H1 (cell line): ENCODE data around the gene DPT. TPM values are rescaled to one million over a fixed set of nuclear protein-coding genes. Genes with fewer than 3 reads are reported as not detected.

ENCODE experiments used
- EP300 ChIP-seq, 2 experiments: IDR thresholded peaks; 1 replicate in 1 of 2; 2 replicates in 1 of 2; pipeline ENCODE4 v1.6.1; 2011 to 2012; ENCODE audit warnings: low read depth in 2 of 2, low read length in 2 of 2, mild to moderate bottlenecking in 2 of 2, borderline replicate concordance in 1 of 2, inconsistent platforms in 1 of 2, moderate library complexity in 1 of 2
- NANOG ChIP-seq: IDR thresholded peaks from 2 replicates; pipeline ENCODE4 v1.6.1; 2011; ENCODE audit warnings: low read length, low read depth, mild to moderate bottlenecking, inconsistent platforms; ENCODE audit not compliant: insufficient read depth, poor library complexity, severe bottlenecking
- PHF8 ChIP-seq: fragments of 200-600 bp; sonication (generic); conservative IDR thresholded peaks from 2 replicates; pipeline ENCODE4 v1.7.1; 2012; ENCODE audit warnings: low read depth, mild to moderate bottlenecking, inconsistent platforms, low read length, moderate library complexity
- POU5F1 ChIP-seq: IDR thresholded peaks from 2 replicates; pipeline ENCODE4 v1.6.1; 2011; ENCODE audit warnings: low read depth, mild to moderate bottlenecking, low read length, moderate library complexity
- TBP ChIP-seq: IDR thresholded peaks from 2 replicates; pipeline ENCODE4 v1.6.1; 2011; ENCODE audit warnings: low read depth, low read length, improper control_type of control experiment
- polyA plus RNA-seq, 7 experiments: library from polyadenylated mRNA; depleted of rRNA in 3 of 7; stranded (reverse) in 5 of 7; unstranded in 2 of 7; fragments of >200 nt in 5 of 7; fragments of 200-250 nt in 2 of 7; gene quantifications; 1 replicate in 5 of 7; 2 replicates in 1 of 7; 4 replicates in 1 of 7; pipeline versions ENCODE4 v1.2.1 to v1.2.3, GENCODE V29; 2011 to 2013; ENCODE audit warnings: missing spikeins in 2 of 7, mixed read lengths in 2 of 7
- total RNA-seq: library from RNA; stranded (reverse); fragmentation: NEBNext Ultra II Directional; extraction: Animal tissue kit (Norgen Biotek cat#: 25700); gene quantifications from 2 replicates; pipeline ENCODE4 v1.2.1, GENCODE V29; 2021
- TF ChIP-seq, protein P1 (sequence below): fragments of 300-600 bp; sonication (generic); IDR thresholded peaks from 2 replicates; pipeline ENCODE4 v1.7.1; 2012; ENCODE audit warnings: low read length, moderate library complexity, mild to moderate bottlenecking, inconsistent platforms; ENCODE audit not compliant: insufficient replicate concordance
- TF ChIP-seq, protein P2 (sequence below): IDR thresholded peaks from 2 replicates; pipeline ENCODE4 v1.6.1; 2011; ENCODE audit warnings: low read depth, mild to moderate bottlenecking, low read length; ENCODE audit not compliant: insufficient read depth

The DPT gene
- total and polyA plus RNA-seq, 2 of the 8 experiments (the other 6 are each of a cell fraction or from before 2014, with no cell fraction given) = not detected

DNA sequence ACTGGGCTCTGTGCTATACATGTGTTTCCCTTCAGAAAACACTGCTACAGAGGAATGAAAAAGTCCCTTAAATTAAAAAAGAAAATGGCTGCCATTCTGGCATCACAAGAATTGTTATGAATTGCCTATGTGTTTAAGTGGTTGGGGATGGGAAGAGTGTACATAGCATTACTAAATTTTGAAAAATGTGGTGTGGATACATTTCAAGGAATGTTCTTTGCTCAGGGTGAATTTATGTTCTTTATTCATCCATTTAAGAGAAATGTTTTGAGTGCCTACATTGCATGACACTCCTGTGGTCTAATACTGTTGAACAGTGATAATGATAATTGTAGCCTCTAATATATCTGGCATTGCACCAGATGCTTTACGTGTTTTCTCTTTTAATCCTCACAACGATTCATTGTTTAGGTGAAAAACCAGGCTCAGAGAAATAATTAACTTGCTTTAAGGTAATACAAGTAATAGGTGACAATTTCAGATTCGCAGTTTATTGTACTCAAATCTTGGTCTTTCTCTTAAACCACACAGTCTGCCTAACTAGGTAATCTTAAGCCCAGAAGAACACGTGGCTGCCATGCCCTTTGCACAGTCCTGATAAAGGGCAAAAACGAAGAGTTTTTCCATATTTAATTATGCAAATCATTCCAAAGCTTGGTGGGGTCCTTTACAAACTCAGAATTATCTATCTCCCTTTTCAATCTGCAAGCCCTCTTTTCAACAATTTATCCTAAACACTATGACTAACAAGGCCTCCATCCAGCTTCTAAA, 31.5 kb downstream of the DPT start (continued):
- TF ChIP-seq, protein P1, sequence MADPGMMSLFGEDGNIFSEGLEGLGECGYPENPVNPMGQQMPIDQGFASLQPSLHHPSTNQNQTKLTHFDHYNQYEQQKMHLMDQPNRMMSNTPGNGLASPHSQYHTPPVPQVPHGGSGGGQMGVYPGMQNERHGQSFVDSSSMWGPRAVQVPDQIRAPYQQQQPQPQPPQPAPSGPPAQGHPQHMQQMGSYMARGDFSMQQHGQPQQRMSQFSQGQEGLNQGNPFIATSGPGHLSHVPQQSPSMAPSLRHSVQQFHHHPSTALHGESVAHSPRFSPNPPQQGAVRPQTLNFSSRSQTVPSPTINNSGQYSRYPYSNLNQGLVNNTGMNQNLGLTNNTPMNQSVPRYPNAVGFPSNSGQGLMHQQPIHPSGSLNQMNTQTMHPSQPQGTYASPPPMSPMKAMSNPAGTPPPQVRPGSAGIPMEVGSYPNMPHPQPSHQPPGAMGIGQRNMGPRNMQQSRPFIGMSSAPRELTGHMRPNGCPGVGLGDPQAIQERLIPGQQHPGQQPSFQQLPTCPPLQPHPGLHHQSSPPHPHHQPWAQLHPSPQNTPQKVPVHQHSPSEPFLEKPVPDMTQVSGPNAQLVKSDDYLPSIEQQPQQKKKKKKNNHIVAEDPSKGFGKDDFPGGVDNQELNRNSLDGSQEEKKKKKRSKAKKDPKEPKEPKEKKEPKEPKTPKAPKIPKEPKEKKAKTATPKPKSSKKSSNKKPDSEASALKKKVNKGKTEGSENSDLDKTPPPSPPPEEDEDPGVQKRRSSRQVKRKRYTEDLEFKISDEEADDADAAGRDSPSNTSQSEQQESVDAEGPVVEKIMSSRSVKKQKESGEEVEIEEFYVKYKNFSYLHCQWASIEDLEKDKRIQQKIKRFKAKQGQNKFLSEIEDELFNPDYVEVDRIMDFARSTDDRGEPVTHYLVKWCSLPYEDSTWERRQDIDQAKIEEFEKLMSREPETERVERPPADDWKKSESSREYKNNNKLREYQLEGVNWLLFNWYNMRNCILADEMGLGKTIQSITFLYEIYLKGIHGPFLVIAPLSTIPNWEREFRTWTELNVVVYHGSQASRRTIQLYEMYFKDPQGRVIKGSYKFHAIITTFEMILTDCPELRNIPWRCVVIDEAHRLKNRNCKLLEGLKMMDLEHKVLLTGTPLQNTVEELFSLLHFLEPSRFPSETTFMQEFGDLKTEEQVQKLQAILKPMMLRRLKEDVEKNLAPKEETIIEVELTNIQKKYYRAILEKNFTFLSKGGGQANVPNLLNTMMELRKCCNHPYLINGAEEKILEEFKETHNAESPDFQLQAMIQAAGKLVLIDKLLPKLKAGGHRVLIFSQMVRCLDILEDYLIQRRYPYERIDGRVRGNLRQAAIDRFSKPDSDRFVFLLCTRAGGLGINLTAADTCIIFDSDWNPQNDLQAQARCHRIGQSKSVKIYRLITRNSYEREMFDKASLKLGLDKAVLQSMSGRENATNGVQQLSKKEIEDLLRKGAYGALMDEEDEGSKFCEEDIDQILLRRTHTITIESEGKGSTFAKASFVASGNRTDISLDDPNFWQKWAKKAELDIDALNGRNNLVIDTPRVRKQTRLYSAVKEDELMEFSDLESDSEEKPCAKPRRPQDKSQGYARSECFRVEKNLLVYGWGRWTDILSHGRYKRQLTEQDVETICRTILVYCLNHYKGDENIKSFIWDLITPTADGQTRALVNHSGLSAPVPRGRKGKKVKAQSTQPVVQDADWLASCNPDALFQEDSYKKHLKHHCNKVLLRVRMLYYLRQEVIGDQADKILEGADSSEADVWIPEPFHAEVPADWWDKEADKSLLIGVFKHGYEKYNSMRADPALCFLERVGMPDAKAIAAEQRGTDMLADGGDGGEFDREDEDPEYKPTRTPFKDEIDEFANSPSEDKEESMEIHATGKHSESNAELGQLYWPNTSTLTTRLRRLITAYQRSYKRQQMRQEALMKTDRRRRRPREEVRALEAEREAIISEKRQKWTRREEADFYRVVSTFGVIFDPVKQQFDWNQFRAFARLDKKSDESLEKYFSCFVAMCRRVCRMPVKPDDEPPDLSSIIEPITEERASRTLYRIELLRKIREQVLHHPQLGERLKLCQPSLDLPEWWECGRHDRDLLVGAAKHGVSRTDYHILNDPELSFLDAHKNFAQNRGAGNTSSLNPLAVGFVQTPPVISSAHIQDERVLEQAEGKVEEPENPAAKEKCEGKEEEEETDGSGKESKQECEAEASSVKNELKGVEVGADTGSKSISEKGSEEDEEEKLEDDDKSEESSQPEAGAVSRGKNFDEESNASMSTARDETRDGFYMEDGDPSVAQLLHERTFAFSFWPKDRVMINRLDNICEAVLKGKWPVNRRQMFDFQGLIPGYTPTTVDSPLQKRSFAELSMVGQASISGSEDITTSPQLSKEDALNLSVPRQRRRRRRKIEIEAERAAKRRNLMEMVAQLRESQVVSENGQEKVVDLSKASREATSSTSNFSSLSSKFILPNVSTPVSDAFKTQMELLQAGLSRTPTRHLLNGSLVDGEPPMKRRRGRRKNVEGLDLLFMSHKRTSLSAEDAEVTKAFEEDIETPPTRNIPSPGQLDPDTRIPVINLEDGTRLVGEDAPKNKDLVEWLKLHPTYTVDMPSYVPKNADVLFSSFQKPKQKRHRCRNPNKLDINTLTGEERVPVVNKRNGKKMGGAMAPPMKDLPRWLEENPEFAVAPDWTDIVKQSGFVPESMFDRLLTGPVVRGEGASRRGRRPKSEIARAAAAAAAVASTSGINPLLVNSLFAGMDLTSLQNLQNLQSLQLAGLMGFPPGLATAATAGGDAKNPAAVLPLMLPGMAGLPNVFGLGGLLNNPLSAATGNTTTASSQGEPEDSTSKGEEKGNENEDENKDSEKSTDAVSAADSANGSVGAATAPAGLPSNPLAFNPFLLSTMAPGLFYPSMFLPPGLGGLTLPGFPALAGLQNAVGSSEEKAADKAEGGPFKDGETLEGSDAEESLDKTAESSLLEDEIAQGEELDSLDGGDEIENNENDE = no peak
- TF ChIP-seq EP300 (IDR thresholded peaks at IDR 0.05; ENCODE audit: borderline replicate concordance in 1 of 2, low read depth in 2 of 2, low read length in 2 of 2) (no peak), TBP (no peak), POU5F1 (no peak), NANOG (no peak), PHF8 (no peak)
- TF ChIP-seq, protein P2, sequence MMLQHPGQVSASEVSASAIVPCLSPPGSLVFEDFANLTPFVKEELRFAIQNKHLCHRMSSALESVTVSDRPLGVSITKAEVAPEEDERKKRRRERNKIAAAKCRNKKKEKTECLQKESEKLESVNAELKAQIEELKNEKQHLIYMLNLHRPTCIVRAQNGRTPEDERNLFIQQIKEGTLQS = no peak
